OCI-M1 (cell line): ENCODE measurements around the gene CDKN2B-AS1.

Source experiments
- DNase-seq: peaks from one replicate; lab custom pipeline; 2025; lab: John Stamatoyannopoulos, UW

CDKN2B-AS1 gene

DNA sequence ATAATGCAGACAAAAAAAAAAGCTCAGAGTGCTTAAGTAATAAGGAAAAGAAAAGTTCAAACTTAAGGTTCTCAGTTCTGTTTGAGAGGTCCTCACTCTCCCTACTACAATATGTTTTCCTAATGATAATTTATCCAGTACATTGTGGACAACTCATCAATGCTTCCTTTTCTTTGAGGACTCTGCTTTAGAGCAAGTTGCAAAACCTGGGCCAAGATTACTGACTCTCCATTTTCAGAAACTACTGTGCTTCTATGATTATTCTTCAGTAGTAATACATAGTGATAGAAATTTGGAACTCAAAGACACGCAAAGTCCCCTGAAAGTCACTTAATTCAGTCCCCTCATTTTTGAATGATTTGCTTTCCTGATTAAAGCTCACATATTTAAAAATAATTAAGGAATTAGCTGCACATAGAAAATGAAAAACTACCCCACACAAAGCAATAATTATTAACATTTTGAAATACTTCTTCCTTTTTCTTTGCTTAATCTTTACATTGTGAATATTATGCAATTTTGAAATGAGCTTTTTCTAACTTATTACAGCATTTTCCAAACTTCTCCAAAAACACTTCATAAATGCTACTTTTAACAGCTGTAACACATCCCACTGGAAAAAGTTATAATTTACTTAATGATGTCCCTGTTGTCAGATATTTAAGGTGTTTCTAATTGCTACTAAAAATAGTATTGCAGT, 11.6 kb upstream of the CDKN2B-AS1 start:
- peak; percentile 35 for DNase-seq

GRCh38 chr9:21983561-21983935, 11.0 kb upstream of the CDKN2B-AS1 start:
- DNase-seq, result peak; percentile 36

DNA sequence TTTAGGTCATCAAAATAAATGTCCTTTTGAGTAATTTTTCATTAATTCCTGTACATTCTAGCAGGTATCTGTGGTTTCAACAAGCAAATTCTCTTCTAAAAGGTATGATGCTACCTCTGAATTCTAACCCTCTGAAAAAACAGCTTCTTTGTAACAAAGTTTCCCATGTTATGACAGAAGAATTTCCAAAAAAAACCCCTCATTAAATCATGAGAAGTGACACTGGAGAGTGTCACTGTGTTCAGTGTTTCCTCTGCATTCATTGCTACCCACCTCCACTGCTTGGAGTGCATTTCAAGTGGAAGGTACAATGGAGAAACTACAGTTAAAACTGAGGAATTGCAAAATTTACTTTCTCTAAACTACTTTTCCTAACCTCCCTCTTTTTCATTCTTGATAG, 10.5 kb upstream of the CDKN2B-AS1 start:
- peak; percentile 43 for DNase-seq

DNA sequence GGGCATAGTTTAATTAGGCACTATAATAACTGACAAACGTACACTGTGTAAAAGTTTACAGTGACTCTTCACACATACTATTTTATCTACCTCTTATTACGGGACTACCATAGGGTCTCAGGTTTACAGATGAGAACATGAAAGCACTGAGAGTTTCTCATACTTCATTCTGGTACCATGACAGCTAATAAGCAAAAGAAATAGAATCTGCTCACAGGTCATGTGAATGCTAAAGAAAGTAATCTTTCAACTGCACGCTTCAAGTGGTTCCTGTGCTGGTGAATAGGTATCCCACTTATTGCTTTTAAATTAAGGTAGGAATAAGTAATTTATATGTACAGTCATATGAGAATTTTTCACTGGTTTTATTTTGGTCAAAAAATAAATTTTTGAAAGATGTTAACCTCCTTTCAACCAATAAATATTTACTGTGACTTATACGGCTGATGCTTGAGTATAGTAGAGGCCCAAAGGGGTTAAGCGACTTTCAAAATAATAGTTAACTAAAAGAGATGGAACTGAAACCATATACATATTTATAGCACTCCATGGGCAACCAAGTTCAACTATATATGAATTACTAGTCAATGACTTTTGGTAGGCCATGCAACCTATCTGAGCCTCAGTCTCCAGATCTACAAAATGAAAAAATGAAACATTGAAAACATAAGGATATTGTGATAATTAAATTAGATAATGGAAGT, 8.5 kb upstream of the CDKN2B-AS1 start:
- DNase-seq, result peak; percentile 45

DNA sequence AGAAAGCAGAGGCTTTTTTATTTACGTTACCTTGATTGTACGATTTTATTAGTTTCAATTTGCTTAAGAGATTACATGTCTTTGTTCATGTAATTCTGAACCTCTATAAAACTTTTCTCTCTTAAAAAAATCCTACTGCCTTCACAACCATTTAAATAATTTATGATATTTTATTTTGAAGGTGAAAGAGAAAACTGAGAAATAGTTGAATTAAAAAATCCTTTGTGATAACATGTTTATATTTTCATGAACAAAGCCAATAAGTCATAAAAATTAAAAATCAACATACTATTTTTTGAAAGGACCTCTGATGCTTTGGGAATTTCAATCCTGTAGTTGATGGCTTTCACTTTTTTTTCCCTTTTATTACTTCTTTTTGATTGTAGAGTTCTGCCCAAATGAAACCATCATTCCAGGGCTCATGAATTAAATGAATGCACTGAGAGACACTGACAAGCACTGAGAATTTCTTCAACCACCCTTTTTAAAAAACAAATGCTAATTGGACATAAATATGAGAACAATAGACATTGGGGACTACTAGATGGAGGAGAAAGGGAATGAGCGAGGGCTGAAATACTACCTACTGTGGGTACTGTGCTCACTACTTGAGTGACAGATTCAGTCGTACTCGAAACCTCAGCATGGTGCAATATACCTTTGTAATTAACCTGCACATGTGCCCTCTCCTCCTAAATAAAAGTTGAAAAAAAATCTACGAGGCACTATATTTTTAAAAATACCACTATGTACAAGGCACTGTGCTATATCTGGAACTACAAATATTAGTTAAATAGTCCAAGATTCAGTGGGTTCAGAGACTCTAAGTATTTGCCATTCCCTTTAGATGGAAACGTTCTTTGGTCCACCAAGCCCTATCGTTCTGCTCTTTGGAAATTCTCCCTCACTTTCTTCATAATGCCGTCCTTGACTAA, 6.3 kb upstream of the CDKN2B-AS1 start:
- peak; percentile 74 for DNase-seq

- peak; percentile 52 for DNase-seq
Observed at GRCh38 chr9:21989440-21990189, 5.0 kb upstream of the CDKN2B-AS1 start.

DNA sequence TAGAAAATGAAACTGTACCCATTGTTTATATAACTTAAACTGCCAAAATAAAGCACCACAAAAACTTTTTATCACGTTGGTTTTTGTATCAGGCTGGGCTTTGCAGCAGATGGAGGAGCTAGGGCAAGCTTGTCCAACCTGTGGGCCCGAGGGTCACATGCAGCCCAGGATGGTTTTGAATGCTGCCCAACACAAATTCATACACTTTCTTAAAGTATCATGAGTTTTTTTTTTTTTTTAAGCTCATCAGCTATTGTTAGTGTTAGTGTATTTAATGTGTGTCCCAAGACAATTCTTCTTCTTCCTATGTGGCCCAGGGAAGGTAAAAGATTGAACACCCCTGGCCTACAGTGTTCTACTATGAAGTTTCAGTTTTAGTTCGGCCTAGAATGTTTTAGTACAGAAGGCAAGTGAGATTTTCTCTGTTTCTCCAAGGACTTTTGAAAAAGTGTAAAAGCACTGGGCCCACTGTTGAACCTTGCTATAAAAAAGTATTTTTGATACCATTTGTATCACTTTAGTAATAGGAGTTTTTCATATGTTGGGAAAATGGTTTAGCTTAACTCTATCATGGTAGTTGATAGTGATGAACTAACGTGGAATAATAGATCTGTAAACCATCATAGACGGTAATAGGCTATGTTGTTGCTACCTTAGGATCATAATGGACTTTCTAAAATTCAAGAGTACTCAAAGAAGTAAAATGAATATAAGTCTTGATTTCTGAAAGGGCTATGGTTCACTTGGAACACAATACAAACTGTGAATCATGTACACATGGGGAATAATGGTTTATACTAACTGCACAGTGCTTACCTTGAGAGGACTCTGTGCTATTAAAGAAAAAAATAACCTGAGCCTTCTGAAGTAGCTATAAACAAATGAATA, 3.3 kb upstream of the CDKN2B-AS1 start:
- peak; percentile 50 for DNase-seq

- no peak for DNase-seq
Observed at GRCh38 chr9:21993007-21993406, 1.6 kb upstream of the CDKN2B-AS1 start.

- peak; percentile 92 for DNase-seq
Observed at GRCh38 chr9:21993893-21994555, 567 bp upstream of the CDKN2B-AS1 start, which contains the start of gene CDKN2A. TSS of gene CDKN2A (minus strand) at chr9:21994392.

DNA sequence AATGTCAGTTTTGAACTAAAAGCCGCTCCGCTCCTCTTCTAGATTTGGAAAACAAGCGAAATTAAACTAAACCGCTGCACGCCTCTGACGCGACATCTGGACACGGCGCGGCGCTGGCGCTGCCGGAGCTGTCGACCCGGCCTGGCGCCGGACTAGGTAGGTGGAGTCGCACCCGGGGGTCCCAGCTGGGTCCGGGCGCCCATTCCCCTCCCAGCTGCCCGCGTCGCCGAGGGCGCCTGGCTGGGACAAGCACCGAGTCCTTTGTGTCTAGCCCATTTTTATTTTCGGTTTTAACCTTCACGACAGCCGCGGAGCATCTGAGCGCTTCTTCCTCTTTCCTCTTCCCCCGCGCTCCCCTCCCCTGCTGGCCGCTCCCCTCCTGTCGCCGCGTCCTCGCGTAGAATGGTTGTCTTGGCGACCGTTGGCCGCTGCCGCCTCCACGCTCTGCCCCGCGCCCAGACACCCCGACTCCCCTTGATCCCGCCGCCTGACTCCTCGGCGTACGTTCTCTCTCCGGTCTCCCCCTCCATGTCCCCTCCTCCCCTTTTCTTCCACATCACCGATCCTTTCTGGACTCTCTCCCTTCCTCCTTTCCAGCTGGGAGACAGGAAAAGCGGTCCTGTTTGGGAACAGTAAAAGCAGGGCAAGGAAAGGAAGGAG, 545 bp downstream of the CDKN2B-AS1 start:
- peak; percentile 91 for DNase-seq

GRCh38 chr9:21995666-21996398, 1.2 kb downstream of the CDKN2B-AS1 start:
- peak; percentile 63 for DNase-seq

- DNase-seq, result peak; percentile 61
Observed at GRCh38 chr9:21996438-21996837, 1.8 kb downstream of the CDKN2B-AS1 start.

DNA sequence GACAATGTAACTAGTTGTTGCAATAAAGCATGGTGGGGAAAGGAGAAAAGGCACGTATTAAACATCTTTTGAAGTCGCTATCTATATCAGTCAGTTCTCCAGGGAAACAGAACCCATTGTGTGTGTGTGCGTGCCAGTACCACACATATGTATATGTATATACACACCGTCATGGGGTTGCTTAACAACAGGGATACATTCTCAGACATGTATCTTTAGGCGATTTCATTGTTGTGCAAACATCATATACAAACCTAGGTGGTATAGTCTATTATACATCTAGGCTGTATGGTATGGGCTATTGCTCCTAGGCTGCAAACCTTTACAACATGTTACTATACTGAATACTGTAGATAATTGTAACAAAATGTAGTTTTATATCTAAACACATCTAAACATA, 2.3 kb downstream of the CDKN2B-AS1 start:
- no peak for DNase-seq

DNA sequence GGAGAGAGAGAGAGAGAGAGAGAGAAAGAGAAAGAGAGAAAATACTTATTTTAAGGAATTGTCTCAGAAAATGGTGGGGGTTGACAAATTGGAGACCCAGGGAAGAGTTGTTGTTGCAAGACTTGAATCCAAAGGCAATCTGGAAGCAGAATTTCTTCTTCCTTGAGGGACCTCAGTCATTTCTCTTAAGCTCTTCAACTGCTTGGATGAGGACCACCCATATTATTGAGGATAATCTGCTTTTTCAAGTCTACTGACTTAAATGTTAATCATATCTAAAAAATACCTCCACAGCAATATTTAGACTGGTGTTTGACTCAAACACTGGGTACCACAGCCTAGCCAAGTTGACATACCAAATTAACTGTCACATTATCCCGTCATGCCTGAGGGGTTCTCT, 2.9 kb downstream of the CDKN2B-AS1 start:
- DNase-seq, result no peak

DNA sequence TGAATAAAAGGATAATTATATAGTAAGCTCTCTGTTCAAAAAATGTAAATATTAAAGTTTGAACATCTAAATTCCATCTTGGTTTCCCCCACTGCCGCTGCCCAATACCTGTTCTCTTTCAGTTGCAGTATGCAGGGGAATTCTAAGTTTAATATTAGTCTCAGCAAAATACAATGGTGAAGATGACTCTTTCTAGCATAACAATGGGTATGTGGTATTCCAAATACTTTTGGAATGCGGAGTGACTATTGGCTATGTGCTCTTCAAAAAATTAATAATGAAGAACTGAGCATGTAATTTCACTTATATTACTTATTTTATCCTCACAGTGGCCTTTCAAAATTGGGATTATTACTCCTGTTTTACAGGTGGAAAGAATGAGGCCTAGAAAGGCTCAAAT, 3.4 kb downstream of the CDKN2B-AS1 start:
- DNase-seq, result no peak

DNA sequence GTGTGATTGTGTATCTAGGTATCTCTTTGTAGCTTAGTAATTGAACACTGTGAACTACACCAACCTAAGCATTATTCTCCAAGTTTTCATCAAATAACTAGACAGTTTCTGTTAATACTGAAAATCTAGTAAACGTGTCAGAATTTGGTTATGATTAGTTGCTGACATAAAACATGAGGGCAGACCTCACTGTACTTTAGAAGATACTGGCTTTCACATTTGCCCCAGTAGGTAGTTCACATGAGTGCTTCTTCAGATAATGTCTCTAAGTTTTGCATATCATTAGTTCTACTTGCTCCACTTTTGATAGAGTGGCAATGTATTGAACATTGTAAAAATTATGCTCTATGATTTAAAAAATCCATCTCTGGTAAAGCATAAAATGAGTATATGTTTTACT, 7.4 kb downstream of the CDKN2B-AS1 start:
- peak; percentile 43 for DNase-seq

DNA sequence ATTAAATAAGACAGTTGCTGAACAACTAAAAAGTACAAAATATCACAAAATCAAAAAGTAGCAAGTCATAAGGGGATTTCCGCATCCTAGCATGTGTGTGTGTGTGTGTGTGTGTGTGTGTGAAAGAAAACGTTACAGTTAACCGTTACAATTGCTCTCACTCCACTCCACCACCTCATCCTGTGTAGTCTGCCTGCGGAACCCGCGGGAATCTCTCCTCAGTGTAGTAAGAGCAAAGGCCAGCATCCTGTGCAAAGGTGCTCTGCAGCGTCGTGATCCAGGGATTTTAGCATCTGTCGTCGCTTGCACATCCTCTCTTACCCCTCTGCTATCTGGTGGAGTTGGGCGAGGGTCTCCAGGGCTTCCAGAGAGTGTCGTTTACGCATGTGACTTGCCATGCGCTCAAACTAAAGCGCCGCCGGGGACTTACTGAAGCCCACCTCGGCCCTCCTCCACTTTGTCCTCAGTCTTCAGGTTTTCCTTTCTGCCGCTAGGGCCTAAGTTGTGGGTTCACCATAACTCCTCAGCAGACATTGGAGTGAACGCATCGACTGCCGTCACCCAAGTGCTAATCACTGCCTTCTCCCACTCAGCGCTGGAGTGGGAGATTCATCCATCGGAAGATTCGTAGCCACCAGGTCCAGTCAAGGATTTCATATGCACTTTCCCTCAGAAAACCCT, 10.6 kb downstream of the CDKN2B-AS1 start:
- DNase-seq, result no peak
